Psoas muscle (tissue), 8 donors: Measurements from ENCODE around the gene PDE9A. TPM values are rescaled to one million over a fixed set of nuclear protein-coding genes. Genes with fewer than 3 reads are reported as not detected.

Experiments used
- ATAC-seq, 4 donors: fragments of 200-7000 bp; cut with Tn5 transposase; one replicate each; pipeline ENCODE4 v1.9.1; 2020; ENCODE audit warnings: moderate library complexity in 3 of 4, mild to moderate bottlenecking in 2 of 4
- DNase-seq, 2 donors: peaks; one replicate each; pipeline ENCODE4 v3.0.0-alpha.2; 2020
- H3K27ac ChIP-seq: fragments of 200-600 bp; one replicate; pipeline ENCODE4 v1.8.0; 2022
- H3K27me3 ChIP-seq, 3 donors: fragments of 200-600 bp in 1 of 3; one replicate each; pipeline versions ENCODE4 v1.6.1 to v1.8.0; 2013 to 2022; ENCODE audit warnings: low read length in 2 of 3, mild to moderate bottlenecking in 2 of 3, moderate library complexity in 1 of 3; ENCODE audit not compliant: insufficient read depth in 3 of 3
- H3K36me3 ChIP-seq, 2 donors: fragments of 200-600 bp in 1 of 2; one replicate each; pipeline versions ENCODE4 v1.6.1 to v1.8.0; 2013 to 2022; ENCODE audit warnings: low read depth in 1 of 2, mild to moderate bottlenecking in 1 of 2, moderate library complexity in 1 of 2; ENCODE audit not compliant: insufficient read depth in 1 of 2
- H3K4me1 ChIP-seq: fragments of 200-600 bp; one replicate; pipeline ENCODE4 v1.8.0; 2022
- H3K4me3 ChIP-seq: fragments of 200-600 bp; one replicate; pipeline ENCODE4 v1.8.0; 2022; ENCODE audit warnings: mild to moderate bottlenecking
- H3K9me3 ChIP-seq: fragments of 200-600 bp; one replicate; pipeline ENCODE4 v1.8.0; 2022
- WGBS, 3 donors: extraction: QIAGEN DNeasy Blood & Tissue Kit; methylation state at CpG; one replicate each; pipeline versions ENCODE4 v1.1.6 to v1.1.7; 2013; 5-methylcytosine and 5-hydroxymethylcytosine counted together
- intact Hi-C, 2 donors: fragments of 100-400 bp; cut with DNase I; formaldehyde crosslinking; loops; one replicate each; pipeline versions ENCODE4 v1.11.0 to v1.14.2; 2022
- polyA plus RNA-seq, 3 donors: library from polyadenylated mRNA; stranded (reverse); fragments of 200-250 nt; gene quantifications; one replicate each; pipeline ENCODE4 v1.2.3, GENCODE V29; 2013
- total RNA-seq, 4 donors: library from RNA; stranded (reverse); fragmentation: NEBNext Ultra II Directional in 2 of 4; extraction: Animal tissue kit (Norgen Biotek cat#: 25700) in 2 of 4; gene quantifications; one replicate each; pipeline versions ENCODE4 v1.2.1 to v1.2.4, GENCODE V29; 2021 to 2023
- TF ChIP-seq, protein P1 (sequence below): fragments of 200-600 bp; IDR thresholded peaks from one replicate; pipeline ENCODE4 v1.8.0; 2022; ENCODE audit warnings: antibody characterized with exemption
- donor health status: healthy with polysubstance abuse.
- donor health status: DM: no; HTN: no; CAD: no; lungs with moderate emphysema.
- donor health status: Bipolar disorder and iron deficiency.
- donor health status: healthy.
- donor health status: DM: yes; HTN: yes; CAD: no.
- donor health status: DM: no; HTN: no; CAD: no.
- donor health status: DM: no; HTN: no; CAD: no.
- donor health status: DM: yes; HTN: yes; CAD: no.

Gene PDE9A
- total and polyA plus RNA-seq, 7 donors = 1.2 to 4.3 (median 1.8) TPM

DNA sequence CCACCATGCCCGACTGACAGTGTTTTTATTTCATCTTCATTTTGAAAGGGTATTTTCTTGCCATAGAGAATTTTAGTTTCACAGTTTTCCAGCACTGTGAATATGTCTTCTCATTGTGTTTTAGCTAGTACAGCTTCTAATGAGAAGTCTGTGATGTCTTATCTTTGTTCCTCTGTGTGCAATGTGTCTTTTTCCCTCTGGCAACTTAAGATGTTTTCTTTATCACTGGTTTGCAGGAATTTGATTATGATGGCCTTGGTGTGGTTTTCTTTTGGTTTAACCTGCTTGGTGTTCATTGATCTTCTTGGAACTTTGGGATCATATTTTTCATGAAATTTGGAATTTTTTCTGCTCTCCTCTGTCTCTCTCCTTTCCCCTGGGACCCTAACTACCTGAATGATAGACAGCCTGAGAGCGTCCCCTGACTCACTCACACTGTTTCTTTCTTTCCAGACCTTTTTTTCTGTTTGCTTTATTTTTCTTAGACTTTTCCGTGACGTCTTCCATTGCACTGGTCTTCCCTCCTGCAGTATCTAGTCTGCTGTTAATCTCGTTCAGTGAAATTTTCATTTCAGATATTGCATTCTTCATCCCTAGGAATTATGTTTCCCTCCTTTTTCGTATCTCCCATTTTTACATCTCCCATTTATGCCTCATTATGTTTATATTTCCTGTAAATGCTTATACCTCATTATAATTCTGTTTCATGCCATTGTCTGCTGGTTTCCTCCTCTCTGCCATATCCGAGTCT, 48.5 kb downstream of the PDE9A start:
- Histone ChIP-seq H3K4me1 (no peaks in the 10 kb centered on the region), H3K9me3 (no peaks in the 10 kb centered on the region), H3K36me3 (no peaks in the 10 kb centered on the region), H3K4me3 (no peak overlapping the region), H3K27ac (no peak overlapping the region), H3K27me3 (peaks cover 0 to 3% (median 2%) of the 10 kb centered on the region in 3 donors)
- TF ChIP-seq, protein P1, sequence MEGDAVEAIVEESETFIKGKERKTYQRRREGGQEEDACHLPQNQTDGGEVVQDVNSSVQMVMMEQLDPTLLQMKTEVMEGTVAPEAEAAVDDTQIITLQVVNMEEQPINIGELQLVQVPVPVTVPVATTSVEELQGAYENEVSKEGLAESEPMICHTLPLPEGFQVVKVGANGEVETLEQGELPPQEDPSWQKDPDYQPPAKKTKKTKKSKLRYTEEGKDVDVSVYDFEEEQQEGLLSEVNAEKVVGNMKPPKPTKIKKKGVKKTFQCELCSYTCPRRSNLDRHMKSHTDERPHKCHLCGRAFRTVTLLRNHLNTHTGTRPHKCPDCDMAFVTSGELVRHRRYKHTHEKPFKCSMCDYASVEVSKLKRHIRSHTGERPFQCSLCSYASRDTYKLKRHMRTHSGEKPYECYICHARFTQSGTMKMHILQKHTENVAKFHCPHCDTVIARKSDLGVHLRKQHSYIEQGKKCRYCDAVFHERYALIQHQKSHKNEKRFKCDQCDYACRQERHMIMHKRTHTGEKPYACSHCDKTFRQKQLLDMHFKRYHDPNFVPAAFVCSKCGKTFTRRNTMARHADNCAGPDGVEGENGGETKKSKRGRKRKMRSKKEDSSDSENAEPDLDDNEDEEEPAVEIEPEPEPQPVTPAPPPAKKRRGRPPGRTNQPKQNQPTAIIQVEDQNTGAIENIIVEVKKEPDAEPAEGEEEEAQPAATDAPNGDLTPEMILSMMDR = no peak
- DNase-seq = no peak
- WGBS, 3 donors = 88 to 93% (median 92%) methylated on average over 7 of the region's 7 CpGs
- intact Hi-C loops = no loop called here
- ATAC-seq = no peak

DNA sequence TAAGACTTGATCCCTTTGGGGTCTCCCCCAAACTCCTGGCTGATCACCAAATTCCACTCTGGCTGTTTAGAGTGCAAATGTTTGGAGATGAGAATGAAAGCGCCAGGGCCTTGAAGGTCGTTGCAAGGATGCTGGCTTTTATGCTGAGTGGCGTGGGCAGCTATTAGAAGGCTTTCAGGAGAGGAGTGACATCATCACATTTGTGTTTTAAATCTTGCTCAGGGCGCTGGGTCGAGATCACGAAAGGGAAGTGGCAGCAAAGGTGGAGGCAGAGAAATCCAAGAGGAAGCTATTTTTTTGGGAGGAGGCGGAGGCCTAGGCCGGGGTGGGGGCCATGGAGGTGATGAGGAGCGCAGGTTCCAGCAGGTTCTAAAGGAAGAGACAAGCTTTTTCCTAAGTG, 49.3 kb downstream of the PDE9A start:
- intact Hi-C loops = no loop called here
- Histone ChIP-seq H3K27ac (no peak overlapping the region), H3K36me3 (no peaks in the 10 kb centered on the region), H3K4me3 (no peak overlapping the region), H3K9me3 (no peaks in the 10 kb centered on the region), H3K27me3 (peaks cover 0 to 3% (median 2%) of the 10 kb centered on the region in 3 donors), H3K4me1 (no peaks in the 10 kb centered on the region)
- no peak for DNase-seq
- no peak for ATAC-seq
- TF ChIP-seq, protein P1 = no peak
- WGBS, 3 donors = 90 to 95% (median 92%) methylated on average over 9 of the region's 9 CpGs

DNA sequence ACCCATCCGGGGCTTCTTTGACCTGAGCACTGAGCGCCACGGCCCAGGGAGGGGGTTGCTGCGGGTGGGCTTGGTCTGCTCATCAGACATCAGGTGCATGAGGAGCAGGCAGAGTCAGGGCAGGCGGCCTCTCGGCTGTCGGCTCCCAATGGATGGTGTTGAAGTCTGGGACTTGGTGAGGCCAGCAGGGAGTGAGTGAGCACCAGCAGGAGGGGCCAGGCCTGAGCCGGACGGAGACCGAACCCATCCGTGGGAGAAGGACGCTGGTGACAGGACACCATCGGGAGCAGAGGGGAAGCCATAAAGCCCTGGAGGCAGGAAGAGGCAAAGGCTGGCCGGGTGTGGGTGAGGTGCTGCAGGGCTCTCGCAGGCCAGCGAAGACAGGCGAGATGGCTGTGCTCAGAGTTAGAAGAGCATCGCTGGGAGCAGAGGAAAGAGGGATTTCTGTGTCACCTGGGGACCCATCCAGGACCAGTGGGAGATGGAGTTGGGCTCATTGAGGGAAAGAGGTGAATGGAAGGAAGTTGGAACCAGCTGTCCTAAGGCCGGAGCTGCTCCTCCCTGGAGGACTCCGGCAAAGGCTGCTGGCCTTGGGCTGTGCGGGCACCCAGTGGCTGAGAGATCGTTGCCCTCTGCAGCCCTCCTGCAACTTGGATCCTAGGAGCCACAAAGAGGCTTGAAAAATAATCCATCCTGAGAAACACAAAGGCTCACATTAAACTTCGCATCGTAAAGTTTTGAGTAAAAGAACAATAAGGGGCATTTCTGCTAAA, 49.9 kb downstream of the PDE9A start:
- H3K9me3 ChIP-seq = no peaks in the 10 kb centered on the region
- H3K36me3 ChIP-seq = no peaks in the 10 kb centered on the region
- H3K27ac ChIP-seq = no peak overlapping the region
- 89 to 93% (median 90%) methylated on average over 24 of the region's 24 CpGs for WGBS, 3 donors
- TF ChIP-seq, protein P1 = no peak
- DNase-seq (no peak), ATAC-seq (no peak)
- no peak overlapping the region for H3K4me3 ChIP-seq
- H3K4me1 ChIP-seq = no peaks in the 10 kb centered on the region
- intact Hi-C loops = no loop called here
- H3K27me3 ChIP-seq = peaks cover 0 to 3% (median 2%) of the 10 kb centered on the region in 3 donors

DNA sequence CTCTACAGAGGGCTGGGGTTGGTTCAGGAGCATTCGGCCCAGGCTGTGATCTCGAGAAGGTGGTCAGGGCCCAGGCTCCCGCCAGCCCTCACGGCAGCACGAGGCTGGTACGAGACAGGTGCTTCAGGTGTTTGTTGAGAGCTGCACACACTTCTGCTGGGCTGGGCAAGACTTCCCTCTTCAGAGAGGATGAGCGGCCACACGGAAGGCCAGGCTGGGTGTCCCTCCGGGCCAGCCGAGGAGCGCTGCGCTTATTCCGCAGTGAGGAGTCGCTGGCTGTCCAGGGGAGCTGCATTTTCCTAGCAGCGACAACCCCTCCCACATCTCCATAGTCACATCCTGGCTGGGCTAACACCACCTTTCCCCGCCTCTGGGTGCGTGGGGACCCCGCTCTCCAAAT, 50.5 kb downstream of the PDE9A start:
- no peaks in the 10 kb centered on the region for H3K4me1 ChIP-seq
- H3K27me3 ChIP-seq = peaks cover 0 to 3% (median 2%) of the 10 kb centered on the region in 3 donors
- TF ChIP-seq, protein P1 = no peak
- DNase-seq (no peak), ATAC-seq (no peak)
- no peak overlapping the region for H3K27ac ChIP-seq
- intact Hi-C loops = no loop called here
- WGBS, 3 donors = 90 to 91% (median 90%) methylated on average over 18 of the region's 18 CpGs
- H3K9me3 ChIP-seq = no peaks in the 10 kb centered on the region
- H3K4me3 ChIP-seq = no peak overlapping the region
- H3K36me3 ChIP-seq = no peaks in the 10 kb centered on the region
